G401 (cell line): ENCODE data around the gene LATS1. TPM values are rescaled to one million over a fixed set of nuclear protein-coding genes. Genes with fewer than 3 reads are reported as not detected.
A peak's percentile ranks its signal among the peaks of the same experiment; 100 is the strongest.

Experiments used
- DNase-seq: peaks from one replicate; pipeline ENCODE4 v3.0.0-alpha.2; 2015; ENCODE audit warnings: low spot score
- in situ Hi-C: cut with HindIII; loops from 2 replicates; pipeline ENCODE4 v1.10.0; 2016; ENCODE audit warnings: low sequenced_read_pairs, mixed read lengths
- total RNA-seq: library from RNA; depleted of rRNA; stranded (reverse); fragments of >200 nt; shearing (Covaris generic); gene quantifications from 2 replicates; pipeline ENCODE4 v1.2.3, GENCODE V29; 2014

The LATS1 gene
- total RNA-seq, 1 experiment from 2014 or later = 8.6 TPM

DNA sequence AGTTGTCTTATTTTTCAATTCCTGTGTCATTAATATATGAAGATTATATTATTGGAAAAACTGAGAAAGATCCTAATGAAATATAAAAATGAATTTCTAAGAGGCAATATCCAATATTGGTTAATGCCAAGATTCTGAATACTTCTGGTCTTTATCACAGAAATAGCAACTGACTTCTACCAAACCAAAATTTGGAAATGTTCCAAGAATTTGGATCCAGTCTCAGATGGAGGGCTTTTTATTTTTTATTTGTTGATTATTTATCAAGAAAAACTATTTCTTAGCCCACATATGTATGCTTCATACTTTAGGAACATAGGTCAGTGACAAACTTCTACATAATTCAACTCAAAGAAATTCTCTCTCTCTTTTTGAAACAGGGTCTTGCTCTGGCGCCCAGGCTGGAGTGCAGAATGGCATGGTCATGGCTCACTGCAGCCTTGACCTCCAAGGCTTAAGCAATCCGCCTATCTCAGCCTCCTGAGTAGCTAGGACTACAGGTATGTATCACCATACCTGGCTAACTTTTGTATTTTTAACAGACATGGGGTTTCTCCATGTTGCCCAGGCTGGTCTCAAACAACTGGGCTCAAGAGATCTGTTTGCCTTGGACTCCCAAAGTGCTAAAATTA is 15.3 kb upstream of the LATS1 start:
- in situ Hi-C loops = no loop called here

DNA sequence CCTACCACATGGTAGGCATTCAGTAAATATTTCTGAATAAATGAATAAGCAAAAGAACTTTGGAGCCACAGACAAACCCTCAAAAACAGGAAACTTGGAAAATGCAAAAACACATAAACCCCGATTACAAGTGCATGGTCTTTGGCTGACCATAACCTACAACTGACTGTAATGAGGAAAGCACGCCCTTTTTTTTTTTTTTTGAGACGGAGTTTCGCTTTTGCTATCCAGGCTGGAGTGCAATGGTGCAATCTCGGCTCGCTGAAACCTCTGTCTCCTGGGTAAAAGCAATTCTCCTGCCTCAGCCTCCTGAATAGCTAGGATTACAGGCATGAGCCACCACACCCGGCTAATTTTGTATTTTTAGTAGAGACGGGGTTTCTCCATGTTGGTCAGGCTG is 11.9 kb upstream of the LATS1 start:
- DNase-seq = no peak
- in situ Hi-C loops = no loop called here

More for the DNA sequence above, 15.3 kb upstream of the LATS1 start:
- no peak for DNase-seq

- DNase-seq = no peak
- in situ Hi-C loops = no loop called here
These were observed 10.8 kb upstream of the LATS1 start for GRCh38 chr6:149728499-149729234.

GRCh38 chr6:149727793-149728498 is 10.0 kb upstream of the LATS1 start:
- in situ Hi-C loops = no loop called here
- no peak for DNase-seq

- no peak for DNase-seq
- in situ Hi-C loops = no loop called here
These were observed 7.9 kb upstream of the LATS1 start for GRCh38 chr6:149725785-149726184.

- DNase-seq = peak; percentile 53
- in situ Hi-C loops = no loop called here
These were observed 6.0 kb upstream of the LATS1 start for GRCh38 chr6:149723771-149724417.

DNA sequence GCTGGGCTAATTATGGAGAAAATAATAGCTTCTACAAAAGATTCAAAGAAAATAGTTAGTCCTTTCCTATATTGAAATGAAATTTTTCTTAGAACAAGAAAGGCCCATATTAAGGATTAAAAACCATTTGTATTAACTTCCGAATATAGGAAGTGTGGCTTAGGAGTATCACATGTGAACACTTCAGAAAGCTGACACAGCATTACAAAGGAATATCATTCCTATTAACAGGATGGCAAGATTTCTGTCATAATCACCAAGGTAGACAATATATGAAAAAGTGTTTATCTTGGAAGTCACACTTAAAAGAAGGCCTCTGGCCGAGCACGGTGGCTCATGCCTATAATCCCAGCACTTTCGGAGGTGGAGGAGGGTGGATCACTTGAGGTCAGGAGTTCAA is 5.4 kb upstream of the LATS1 start:
- in situ Hi-C loops = no loop called here
- no peak for DNase-seq

- DNase-seq = no peak
- in situ Hi-C loops = no loop called here
These were observed 1.6 kb upstream of the LATS1 start for GRCh38 chr6:149719531-149719930.

GRCh38 chr6:149717255-149717587 is 680 bp downstream of the LATS1 start:
- peak; percentile 21 for DNase-seq
- in situ Hi-C loops = no loop called here

- DNase-seq = no peak
- in situ Hi-C loops = no loop called here
These were observed 1.5 kb downstream of the LATS1 start for GRCh38 chr6:149716181-149716963.

DNA sequence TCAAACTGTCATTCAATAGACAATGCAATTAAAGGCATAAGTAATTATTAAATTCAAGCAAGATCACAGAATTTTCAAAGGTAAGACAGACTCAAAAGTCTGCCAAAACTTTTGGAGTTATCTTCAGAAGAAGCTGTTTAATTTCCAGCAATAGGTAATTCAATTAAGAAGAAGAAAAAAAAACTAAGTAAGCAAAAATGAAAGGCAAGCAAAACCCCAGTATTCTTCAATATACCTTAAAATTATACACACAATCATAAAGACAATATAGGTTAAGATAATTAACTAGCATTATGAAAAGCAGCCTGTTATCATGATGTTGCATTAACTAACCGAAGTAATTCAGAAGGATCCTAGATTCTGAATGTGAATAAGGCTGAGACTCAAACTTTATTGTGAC is 3.5 kb downstream of the LATS1 start:
- in situ Hi-C loops = no loop called here
- no peak for DNase-seq

DNA sequence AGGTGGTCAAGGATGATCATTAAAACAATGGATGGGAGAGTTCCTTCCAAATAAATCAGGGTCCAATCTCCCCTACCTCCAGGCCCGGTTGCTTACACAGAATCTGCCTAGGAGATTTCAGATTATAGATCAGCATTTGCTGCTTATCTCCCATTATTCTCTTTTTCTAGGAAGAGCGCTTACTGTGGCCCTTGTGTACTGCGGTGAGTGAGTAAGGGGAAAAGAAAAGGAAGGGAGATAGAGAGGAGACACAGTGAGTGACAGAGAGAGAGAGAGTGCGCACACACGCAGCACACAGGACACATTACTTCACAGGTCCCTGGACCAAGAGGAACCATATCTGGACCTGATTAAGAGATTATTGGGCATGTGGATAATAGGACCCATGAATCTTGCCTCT is 6.2 kb downstream of the LATS1 start:
- in situ Hi-C loops = no loop called here
- DNase-seq = no peak

DNA sequence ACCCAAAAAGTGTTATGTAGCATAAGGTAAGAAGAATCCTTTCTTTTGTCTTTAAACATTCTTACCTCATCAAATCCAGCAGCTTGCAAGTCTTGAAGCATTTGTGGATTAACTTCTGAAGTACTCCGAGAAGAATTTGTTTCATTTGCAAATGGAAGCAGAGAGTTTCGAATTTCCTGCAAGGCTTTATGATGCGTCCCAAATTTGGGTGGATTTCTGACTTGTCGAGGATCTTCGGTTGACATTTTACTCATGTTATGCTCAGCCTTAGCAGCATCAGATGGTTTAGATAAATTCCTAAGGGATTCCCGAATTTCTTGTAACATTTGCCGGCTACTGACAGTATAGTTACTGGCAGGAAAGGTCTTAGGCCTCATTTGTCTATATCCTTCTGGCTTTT is 16.2 kb downstream of the LATS1 start:
- in situ Hi-C loops = no loop called here
- DNase-seq = no peak

GRCh38 chr6:149699150-149699549 is 18.8 kb downstream of the LATS1 start:
- in situ Hi-C loops = no loop called here

GRCh38 chr6:149698175-149698574 is 19.7 kb downstream of the LATS1 start:
- in situ Hi-C loops = no loop called here
- DNase-seq = no peak

More at GRCh38 chr6:149699150-149699549, 18.8 kb downstream of the LATS1 start:
- no peak for DNase-seq

- in situ Hi-C loops = no loop called here
- DNase-seq = no peak
These were observed 21.0 kb downstream of the LATS1 start for GRCh38 chr6:149696901-149697300.

GRCh38 chr6:149694921-149695320 is 23.0 kb downstream of the LATS1 start:
- peak; percentile 64 for DNase-seq

GRCh38 chr6:149691201-149691600 is 26.7 kb downstream of the LATS1 start:
- in situ Hi-C loops = no loop called here
- DNase-seq = no peak

More at GRCh38 chr6:149694921-149695320, 23.0 kb downstream of the LATS1 start:
- in situ Hi-C loops = no loop called here

DNA sequence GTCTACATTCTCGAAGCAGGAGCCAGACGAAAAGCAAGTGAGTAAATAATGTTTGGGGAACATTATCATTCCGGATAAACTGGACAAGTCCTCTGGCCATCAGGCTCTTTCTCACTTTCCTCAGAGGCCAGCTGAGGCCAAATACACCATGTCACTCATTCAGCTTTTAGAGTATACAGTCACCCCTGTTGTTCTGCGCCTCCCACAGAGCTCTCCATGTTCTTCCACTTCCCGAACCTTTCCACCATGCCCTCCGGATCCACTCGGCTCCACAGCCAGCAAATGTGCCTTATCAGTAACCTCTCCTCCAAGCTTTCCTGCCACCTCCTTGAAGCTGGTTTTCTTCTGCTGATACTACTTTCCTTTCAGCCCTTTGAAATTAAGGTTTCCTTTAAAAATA is 31.7 kb downstream of the LATS1 start:
- DNase-seq = peak; percentile 32
- in situ Hi-C loops = no loop called here
